OCI-LY3 (cell line): ENCODE measurements around the gene FIG4.
"Not testable (repeated sequence)": the region's sequence is repeated elsewhere in the genome, so short reads cannot be mapped to it uniquely, and the experiment has no call there.

Source experiments
- H2AFZ ChIP-seq: fragments of 200-600, 300-600 bp; shearing (Covaris generic); 2 replicates; pipeline ENCODE4 v1.6.0; 2014; ENCODE audit warnings: antibody characterized with exemption, low read depth, low read length
- H3K27ac ChIP-seq: fragments of 200-600, 300-600 bp; sonication (generic); 2 replicates; pipeline ENCODE4 v1.5.1; 2014; ENCODE audit warnings: mild to moderate bottlenecking, low read length, moderate library complexity, mixed read lengths
- H3K27me3 ChIP-seq: fragments of 200-600, 300-600 bp; sonication (generic); 2 replicates; pipeline ENCODE4 v1.6.1; 2014; ENCODE audit warnings: low read depth, low read length, mixed read lengths
- H3K36me3 ChIP-seq: fragments of 200-600, 300-600 bp; sonication (generic); replicated peaks from 2 replicates; pipeline ENCODE3; 2014; ENCODE audit warnings: low read depth, low read length, mixed read lengths
- H3K4me1 ChIP-seq: fragments of 300-600, 200-600 bp; sonication (generic); 2 replicates; pipeline ENCODE4 v1.6.1; 2014; ENCODE audit warnings: low read length, mixed read lengths
- H3K4me2 ChIP-seq: fragments of 200-600, 300-600 bp; sonication (generic); 2 replicates; pipeline ENCODE4 v1.6.1; 2014; ENCODE audit warnings: low read length, mixed read lengths
- H3K4me3 ChIP-seq: fragments of 300-600, 200-600 bp; sonication (generic); 2 replicates; pipeline ENCODE4 v1.5.1; 2014; ENCODE audit warnings: antibody characterized with exemption, mild to moderate bottlenecking, low read length, moderate library complexity
- H3K79me2 ChIP-seq: fragments of 300-600, 200-600 bp; shearing (Covaris generic); 2 replicates; pipeline ENCODE4 v1.6.1; 2014; ENCODE audit warnings: mild to moderate bottlenecking, low read length, mixed read lengths
- H3K9ac ChIP-seq: fragments of 300-600, 200-600 bp; shearing (Covaris generic); 2 replicates; pipeline ENCODE4 v1.6.0; 2014; ENCODE audit warnings: mild to moderate bottlenecking, low read length, moderate library complexity
- H3K9me3 ChIP-seq: fragments of 200-600, 300-600 bp; shearing (Covaris generic); 2 replicates; pipeline ENCODE4 v1.6.1; 2014; ENCODE audit warnings: low read length, mixed read lengths; ENCODE audit not compliant: insufficient read depth
- H4K20me1 ChIP-seq: fragments of 200-600, 300-600 bp; sonication (generic); 2 replicates; pipeline ENCODE4 v1.6.1; 2016; ENCODE audit warnings: low read length, mixed read lengths; ENCODE audit not compliant: insufficient read depth
- EZH2phosphoT487 ChIP-seq: fragments of 200-600 bp; shearing (Covaris generic); IDR thresholded peaks from 2 replicates; pipeline ENCODE4 v1.6.1; 2018; ENCODE audit warnings: antibody characterized with exemption, mixed run types, low read depth
- TF ChIP-seq, protein P1 (sequence below): fragments of 200-600, 300-600 bp; sonication (generic); IDR thresholded peaks from 2 replicates; pipeline ENCODE4 v1.5.1; 2014; ENCODE audit warnings: antibody characterized with exemption, low read length, low read depth

The FIG4 gene

GRCh38 chr6:109769213-109769612, 78.1 kb downstream of the FIG4 start:
- Histone ChIP-seq H3K9ac (no peak overlapping the region), H3K27ac (no peak overlapping the region), H4K20me1 (no peaks in the 10 kb centered on the region), H3K4me1 (peaks cover 30% of the 10 kb centered on the region), H2AFZ (no peak overlapping the region), H3K27me3 (no peaks in the 10 kb centered on the region), H3K4me3 (no peak overlapping the region), H3K79me2 (no peaks in the 10 kb centered on the region), H3K9me3 (no peaks in the 10 kb centered on the region), H3K36me3 (peaks cover 6% of the 10 kb centered on the region), H3K4me2 (peak overlapping the region; percentile 32; the same call in 1 of the 2 replicates)
- TF ChIP-seq, protein P1, sequence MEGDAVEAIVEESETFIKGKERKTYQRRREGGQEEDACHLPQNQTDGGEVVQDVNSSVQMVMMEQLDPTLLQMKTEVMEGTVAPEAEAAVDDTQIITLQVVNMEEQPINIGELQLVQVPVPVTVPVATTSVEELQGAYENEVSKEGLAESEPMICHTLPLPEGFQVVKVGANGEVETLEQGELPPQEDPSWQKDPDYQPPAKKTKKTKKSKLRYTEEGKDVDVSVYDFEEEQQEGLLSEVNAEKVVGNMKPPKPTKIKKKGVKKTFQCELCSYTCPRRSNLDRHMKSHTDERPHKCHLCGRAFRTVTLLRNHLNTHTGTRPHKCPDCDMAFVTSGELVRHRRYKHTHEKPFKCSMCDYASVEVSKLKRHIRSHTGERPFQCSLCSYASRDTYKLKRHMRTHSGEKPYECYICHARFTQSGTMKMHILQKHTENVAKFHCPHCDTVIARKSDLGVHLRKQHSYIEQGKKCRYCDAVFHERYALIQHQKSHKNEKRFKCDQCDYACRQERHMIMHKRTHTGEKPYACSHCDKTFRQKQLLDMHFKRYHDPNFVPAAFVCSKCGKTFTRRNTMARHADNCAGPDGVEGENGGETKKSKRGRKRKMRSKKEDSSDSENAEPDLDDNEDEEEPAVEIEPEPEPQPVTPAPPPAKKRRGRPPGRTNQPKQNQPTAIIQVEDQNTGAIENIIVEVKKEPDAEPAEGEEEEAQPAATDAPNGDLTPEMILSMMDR: no peak
- TF ChIP-seq EZH2phosphoT487: no peak

- Histone ChIP-seq H2AFZ (no peak overlapping the region), H3K4me3 (no peak overlapping the region), H3K27me3 (no peaks in the 10 kb centered on the region), H4K20me1 (no peaks in the 10 kb centered on the region), H3K9ac (no peak overlapping the region), H3K27ac (no peak overlapping the region), H3K4me2 (no peak overlapping the region), H3K9me3 (no peaks in the 10 kb centered on the region), H3K36me3 (peaks cover 6% of the 10 kb centered on the region), H3K4me1 (peaks cover 30% of the 10 kb centered on the region), H3K79me2 (no peaks in the 10 kb centered on the region)
- TF ChIP-seq, protein P1: no peak
- TF ChIP-seq EZH2phosphoT487: no peak
These were observed 79.0 kb downstream of the FIG4 start for GRCh38 chr6:109770047-109770446.

GRCh38 chr6:109770779-109771178, 79.7 kb downstream of the FIG4 start:
- Histone ChIP-seq H3K9me3 (no peaks in the 10 kb centered on the region), H3K9ac (no peak overlapping the region), H3K4me1 (peaks cover 30% of the 10 kb centered on the region), H3K27ac (no peak overlapping the region), H3K4me3 (no peak overlapping the region), H3K4me2 (no peak overlapping the region), H3K36me3 (peaks cover 6% of the 10 kb centered on the region), H2AFZ (no peak overlapping the region), H3K27me3 (no peaks in the 10 kb centered on the region), H3K79me2 (no peaks in the 10 kb centered on the region), H4K20me1 (no peaks in the 10 kb centered on the region)
- TF ChIP-seq EZH2phosphoT487: no peak
- TF ChIP-seq, protein P1: no peak

- H3K4me2 ChIP-seq: peak overlapping the region; percentile 26
- not testable (repeated sequence) for H3K36me3 ChIP-seq, H2AFZ ChIP-seq, H4K20me1 ChIP-seq, H3K9ac ChIP-seq, H3K9me3 ChIP-seq, H3K79me2 ChIP-seq, H3K4me3 ChIP-seq, H3K27ac ChIP-seq, H3K27me3 ChIP-seq
- peaks cover 35% of the 10 kb centered on the region for H3K4me1 ChIP-seq
These were observed 81.1 kb downstream of the FIG4 start for GRCh38 chr6:109771939-109772755.
